LNCaP clone FGC (cell line): ENCODE data around the gene RAD51B.

Experiments used
- DNase-seq: peaks from one replicate; pipeline ENCODE4 v3.0.0-alpha.2; 2011; ENCODE audit warnings: low read depth
- H3K4me3 ChIP-seq: 2 replicates; pipeline ENCODE4 v1.5.1; 2011; ENCODE audit warnings: mild to moderate bottlenecking, low read depth, low read length, control low read depth
- CTCF ChIP-seq: IDR thresholded peaks from 2 replicates; pipeline ENCODE4 v1.5.1; 2012; ENCODE audit warnings: mild to moderate bottlenecking; ENCODE audit not compliant: control insufficient read depth, insufficient read depth; ENCODE audit errors: extremely low read depth

RAD51B gene

GRCh38 chr14:68770553-68771286 is 951.1 kb downstream of the RAD51B start:
- no peak for TF ChIP-seq CTCF
- H3K4me3 ChIP-seq = no peak overlapping the region
- no peak for DNase-seq

- no peak for TF ChIP-seq CTCF
- DNase-seq = no peak
- H3K4me3 ChIP-seq = no peak overlapping the region
Observed at GRCh38 chr14:68771631-68772030, 952.1 kb downstream of the RAD51B start.

- TF ChIP-seq CTCF = no peak
- H3K4me3 ChIP-seq = no peak overlapping the region
- DNase-seq = no peak
Observed at GRCh38 chr14:68772761-68773381, 953.3 kb downstream of the RAD51B start.

GRCh38 chr14:68774771-68775613 is 955.4 kb downstream of the RAD51B start:
- DNase-seq = no peak
- no peak overlapping the region for H3K4me3 ChIP-seq
- no peak for TF ChIP-seq CTCF

- H3K4me3 ChIP-seq = no peak overlapping the region
- DNase-seq = no peak
- TF ChIP-seq CTCF = no peak
Observed at GRCh38 chr14:68775614-68776126, 956.1 kb downstream of the RAD51B start.

GRCh38 chr14:68777644-68778043 is 958.1 kb downstream of the RAD51B start:
- H3K4me3 ChIP-seq = no peak overlapping the region
- no peak for DNase-seq
- TF ChIP-seq CTCF = no peak
